Motor neuron (in vitro differentiated cells): ENCODE results near the gene FLVCR1. TPM values are rescaled to one million over a fixed set of nuclear protein-coding genes. Genes with fewer than 3 reads are reported as not detected.
"Not testable (repeated sequence)": the region's sequence is repeated elsewhere in the genome, so short reads cannot be mapped to it uniquely, and the experiment has no call there.

Experiments
- ATAC-seq, 8 experiments: fragments of 200-7000 bp; cut with Tn5 transposase; replicated peaks in 6 of 8; 2 replicates each; pipeline ENCODE4 v1.8.0; 2021; ENCODE audit warnings: mild to moderate bottlenecking in 8 of 8, moderate library complexity in 8 of 8
- H3K27ac ChIP-seq, 2 donors: fragments of 250-450 bp; sonication (Bioruptor Pico); 2 replicates each; pipeline ENCODE4 v1.9.0; 2021; ENCODE audit warnings: antibody characterized with exemption in 2 of 2, mild to moderate bottlenecking in 2 of 2, moderate library complexity in 1 of 2
- H3K4me1 ChIP-seq, 2 donors: fragments of 250-450 bp; sonication (Bioruptor Pico); replicated peaks in 1 of 2; 2 replicates each; pipeline ENCODE4 v1.6.1; 2021; ENCODE audit warnings: antibody characterized with exemption in 2 of 2, mild to moderate bottlenecking in 2 of 2, moderate library complexity in 1 of 2
- H3K4me3 ChIP-seq, 5 donors: fragments of 250-450 bp; sonication (Bioruptor Pico); 2 replicates each; pipeline ENCODE4 v1.9.0; 2021; ENCODE audit warnings: antibody characterized with exemption in 5 of 5, mild to moderate bottlenecking in 5 of 5, moderate library complexity in 4 of 5
- WGBS, 10 experiments: fragments of 450-650 bp; shearing (Covaris generic); methylation state at CpG; one replicate each; pipeline ENCODE4 v1.0.0; 2022; 5-methylcytosine and 5-hydroxymethylcytosine counted together
- in situ Hi-C, 9 experiments: fragments of 400-800 bp; cut with MboI; loops; one replicate each; pipeline ENCODE4 v1.15.0; 2021; ENCODE audit warnings: low sequenced_read_pairs in 9 of 9, low pct_unique_long_range_greater_than_20kb in 2 of 9; ENCODE audit not compliant: unreplicated experiment in 9 of 9
- total RNA-seq, 8 experiments: library from RNA; unstranded; fragments of 300-600 nt; gene quantifications; 2 replicates each; pipeline versions ENCODE4 v1.2.3 to v1.2.4, GENCODE V29; 2022

The FLVCR1 gene
- total RNA-seq, 8 experiments from 2014 or later, result 3.1 to 35.7 (median 15.6) TPM

GRCh38 chr1:212833211-212834207 is 24.6 kb upstream of the FLVCR1 start:
- H3K4me1 ChIP-seq, H3K4me3 ChIP-seq, H3K27ac ChIP-seq, ATAC-seq: not testable (repeated sequence)
- 62 to 100% (median 90%) methylated on average over 1 to 8 of the region's 8 CpGs; no CpG with 5 or more reads in 1 of the 10 experiments for whole genome bisulfite sequencing, 10 experiments
- in situ Hi-C loops, result loop anchor here in 1 of 9 experiments (25.0 kb wide), 1 partner anchor 96 kb away; no protein-coding TSS in a partner anchor

- no peak for ATAC-seq
- H3K27ac ChIP-seq, result no peak overlapping the region
- in situ Hi-C loops, result loop anchor here in 1 of 9 experiments (25.0 kb wide), 1 partner anchor 101 kb away; no protein-coding TSS in a partner anchor
- WGBS, 10 experiments, result 78 to 100% (median 95%) methylated on average over 1 to 5 of the region's 5 CpGs; no CpG with 5 or more reads in 3 of the 10 experiments
- no peak overlapping the region for H3K4me3 ChIP-seq
- H3K4me1 ChIP-seq, result no peaks in the 10 kb centered on the region
Measured at GRCh38 chr1:212838145-212838544, 19.9 kb upstream of the FLVCR1 start.

GRCh38 chr1:212844521-212844920 is 13.6 kb upstream of the FLVCR1 start:
- in situ Hi-C loops, result loop anchor here in 1 of 9 experiments (25.0 kb wide), 1 partner anchor 107 kb away; no protein-coding TSS in a partner anchor
- not testable (repeated sequence) for H3K27ac ChIP-seq, H3K4me3 ChIP-seq, H3K4me1 ChIP-seq, ATAC-seq
- 32 to 100% (median 81%) methylated on average over 1 to 3 of the region's 3 CpGs for WGBS, 10 experiments

GRCh38 chr1:212847549-212847948 is 10.5 kb upstream of the FLVCR1 start, which contains the start of gene SPATA45:
Gene SPATA45, minus strand, starts transcription at chr1:212847649. Its CDS starts 11,500 bp downstream, at chr1:212836149.
- no peak within 1 kb of the TSS for H3K27ac ChIP-seq
- no peaks in the 10 kb centered on the region for H3K4me1 ChIP-seq
- H3K4me3 ChIP-seq, result no peak within 1 kb of the TSS
- in situ Hi-C loops, result loop anchor here in 1 of 9 experiments (25.0 kb wide), 1 partner anchor 110 kb away; no protein-coding TSS in a partner anchor
- ATAC-seq, result no peak
- WGBS, 10 experiments, result 67 to 100% (median 100%) methylated on average over 1 to 4 of the region's 4 CpGs; no CpG with 5 or more reads in 1 of the 10 experiments

- 54 to 93% (median 77%) methylated on average over 2 to 5 of the region's 5 CpGs for WGBS, 10 experiments
Measured at GRCh38 chr1:212852105-212852688, 5.9 kb upstream of the FLVCR1 start.

GRCh38 chr1:212853658-212854057 is 4.4 kb upstream of the FLVCR1 start:
- in situ Hi-C loops, result no loop called here
- ATAC-seq, result no peak

More at GRCh38 chr1:212852105-212852688, 5.9 kb upstream of the FLVCR1 start:
- H3K4me1 ChIP-seq, result peaks cover 5% of the 10 kb centered on the region in 2 donors
- ATAC-seq, result no peak
- in situ Hi-C loops, result no loop called here
- no peak overlapping the region for H3K4me3 ChIP-seq
- no peak overlapping the region for H3K27ac ChIP-seq

GRCh38 chr1:212856755-212857154 is 1.3 kb upstream of the FLVCR1 start:
- H3K27ac ChIP-seq, result peak overlapping the region in 1 of 2 donors; percentile 88
- in situ Hi-C loops, result no loop called here
- peak overlapping the region; percentile 55 to 86 (median 70) for H3K4me3 ChIP-seq
- peaks cover 22 to 26% of the 10 kb centered on the region in 2 donors for H3K4me1 ChIP-seq
- ATAC-seq, result no peak
- whole genome bisulfite sequencing, 10 experiments, result 17 to 86% (median 73%) methylated on average over 3 to 16 of the region's 16 CpGs; no CpG with 5 or more reads in 2 of the 10 experiments

More at GRCh38 chr1:212853658-212854057, 4.4 kb upstream of the FLVCR1 start:
- H3K27ac ChIP-seq, result no peak overlapping the region
- H3K4me1 ChIP-seq, result peaks cover 5% of the 10 kb centered on the region in 2 donors
- H3K4me3 ChIP-seq, result no peak overlapping the region
- 40 to 100% (median 94%) methylated on average over 1 to 5 of the region's 5 CpGs for WGBS, 10 experiments

GRCh38 chr1:212858461-212859265 is 588 bp downstream of the FLVCR1 start:
- peak overlapping the region; percentile 55 to 86 (median 70) for H3K4me3 ChIP-seq
- in situ Hi-C loops, result no loop called here
- ATAC-seq, result peak in 3 of 8 experiments; percentile 22 to 23 (median 22)
- H3K27ac ChIP-seq, result peak overlapping the region; percentile 79 to 88
- WGBS, 10 experiments, result 0 to 35% (median 0%) methylated on average over 1 to 28 of the region's 54 CpGs; no CpG with 5 or more reads in 2 of the 10 experiments
- peaks cover 31 to 32% of the 10 kb centered on the region in 2 donors for H3K4me1 ChIP-seq

GRCh38 chr1:212860713-212861581 is 2.9 kb downstream of the FLVCR1 start:
- in situ Hi-C loops, result no loop called here
- 14 to 100% (median 71%) methylated on average over 1 to 5 of the region's 5 CpGs for WGBS, 10 experiments
- peak overlapping the region; percentile 55 to 86 (median 70) for H3K4me3 ChIP-seq
- no peak overlapping the region for H3K27ac ChIP-seq
- H3K4me1 ChIP-seq, result peaks cover 35 to 37% of the 10 kb centered on the region in 2 donors
- ATAC-seq, result no peak

- in situ Hi-C loops, result no loop called here
- WGBS, 10 experiments, result 83 to 100% (median 100%) methylated on average over 1 to 2 of the region's 2 CpGs; no CpG with 5 or more reads in 2 of the 10 experiments
Measured at GRCh38 chr1:212862111-212862690, 4.1 kb downstream of the FLVCR1 start.

GRCh38 chr1:212863345-212863744 is 5.3 kb downstream of the FLVCR1 start:
- 86 to 93% (median 92%) methylated on average over 4 to 10 of the region's 10 CpGs; no CpG with 5 or more reads in 6 of the 10 experiments for WGBS, 10 experiments
- in situ Hi-C loops, H3K27ac ChIP-seq, ATAC-seq, H3K4me3 ChIP-seq: not testable (repeated sequence)
- peaks cover 30 to 32% of the 10 kb centered on the region in 2 donors for H3K4me1 ChIP-seq

More at GRCh38 chr1:212862111-212862690, 4.1 kb downstream of the FLVCR1 start:
- Histone ChIP-seq H3K4me1 (peaks cover 30 to 32% of the 10 kb centered on the region in 2 donors), H3K27ac (no peak overlapping the region), H3K4me3 (no peak overlapping the region)
- no peak for ATAC-seq
